Breast epithelium (tissue), 3 donors: Measurements from ENCODE around the gene DDX41.

Experiments used
- POLR2A ChIP-seq: fragments of 450-650 bp; IDR thresholded peaks from one replicate; pipeline ENCODE4 v1.6.1; 2016; ENCODE audit warnings: antibody characterized with exemption, mild to moderate bottlenecking, moderate library complexity
- POLR2AphosphoS5 ChIP-seq, 3 donors: sonication (generic); formaldehyde crosslinking; IDR thresholded peaks; one replicate each; pipeline ENCODE4 v1.6.1; 2017; ENCODE audit warnings: antibody characterized with exemption in 3 of 3
- TF ChIP-seq, protein P1 (sequence below), 3 donors: fragments of 450-650 bp; IDR thresholded peaks; one replicate each; pipeline ENCODE4 v1.5.1; 2016 to 2017; ENCODE audit warnings: antibody characterized with exemption in 3 of 3, mild to moderate bottlenecking in 3 of 3, moderate library complexity in 3 of 3

DNA sequence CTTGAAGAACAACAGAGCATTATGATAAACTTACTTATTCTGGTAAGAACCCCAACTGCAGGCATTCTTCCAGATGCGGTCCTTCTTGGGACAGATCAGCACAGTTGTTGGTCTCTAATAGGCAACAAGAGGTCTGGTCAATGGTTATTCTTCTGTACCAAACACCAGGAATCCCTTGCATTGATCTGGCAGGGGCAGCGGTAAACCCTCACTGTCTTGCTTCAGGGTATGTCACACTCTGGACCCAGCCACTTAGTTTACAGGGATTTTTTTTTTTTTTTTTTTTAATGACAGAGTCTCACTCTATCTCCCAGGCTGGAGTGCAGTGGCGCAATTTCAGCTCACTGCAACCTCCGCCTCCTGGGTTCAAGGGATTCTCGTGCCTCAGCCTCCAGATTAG lies 38.9 kb upstream of the DDX41 start:
- TF ChIP-seq POLR2A (no peak), POLR2AphosphoS5 (IDR thresholded peaks at IDR 0.05) (no peak)
- TF ChIP-seq, protein P1, sequence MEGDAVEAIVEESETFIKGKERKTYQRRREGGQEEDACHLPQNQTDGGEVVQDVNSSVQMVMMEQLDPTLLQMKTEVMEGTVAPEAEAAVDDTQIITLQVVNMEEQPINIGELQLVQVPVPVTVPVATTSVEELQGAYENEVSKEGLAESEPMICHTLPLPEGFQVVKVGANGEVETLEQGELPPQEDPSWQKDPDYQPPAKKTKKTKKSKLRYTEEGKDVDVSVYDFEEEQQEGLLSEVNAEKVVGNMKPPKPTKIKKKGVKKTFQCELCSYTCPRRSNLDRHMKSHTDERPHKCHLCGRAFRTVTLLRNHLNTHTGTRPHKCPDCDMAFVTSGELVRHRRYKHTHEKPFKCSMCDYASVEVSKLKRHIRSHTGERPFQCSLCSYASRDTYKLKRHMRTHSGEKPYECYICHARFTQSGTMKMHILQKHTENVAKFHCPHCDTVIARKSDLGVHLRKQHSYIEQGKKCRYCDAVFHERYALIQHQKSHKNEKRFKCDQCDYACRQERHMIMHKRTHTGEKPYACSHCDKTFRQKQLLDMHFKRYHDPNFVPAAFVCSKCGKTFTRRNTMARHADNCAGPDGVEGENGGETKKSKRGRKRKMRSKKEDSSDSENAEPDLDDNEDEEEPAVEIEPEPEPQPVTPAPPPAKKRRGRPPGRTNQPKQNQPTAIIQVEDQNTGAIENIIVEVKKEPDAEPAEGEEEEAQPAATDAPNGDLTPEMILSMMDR (IDR thresholded peaks at IDR 0.05) = no peak
